H1 (cell line): ENCODE results near the gene CLASP2. TPM values are rescaled to one million over a fixed set of nuclear protein-coding genes. Genes with fewer than 3 reads are reported as not detected.

Experiments
- CTCF ChIA-PET: fragments of 300-600 bp; sonication (Branson Sonifier 250); formaldehyde crosslinking; loops from one replicate; lab custom pipeline; 2021; ENCODE audit not compliant: partially characterized antibody; lab: Charles Lee
- POLR2A ChIA-PET: fragments of 300-600 bp; sonication (Branson Sonifier 250); formaldehyde crosslinking; loops from one replicate; lab custom pipeline; 2021; ENCODE audit warnings: inconsistent platforms; ENCODE audit not compliant: partially characterized antibody; lab: Charles Lee
- DNase-seq, 2 experiments: peaks; one replicate each; pipeline versions ENCODE4 v3.0.0 to v3.0.0-alpha.2; 2010 to 2022; ENCODE audit warnings: low spot score in 2 of 2, low read depth in 1 of 2, mixed read lengths in 1 of 2
- FAIRE-seq: peaks from 2 replicates; lab custom pipeline; 2011; peaks lifted over from hg19 to GRCh38; lab: Jason Lieb, UNC
- H2AFZ ChIP-seq: 2 replicates; pipeline ENCODE4 v1.8.1; 2012; ENCODE audit warnings: low read length, inconsistent platforms
- H2AK5ac ChIP-seq: 2 replicates; pipeline ENCODE4 v1.6.1; 2013; ENCODE audit warnings: low read depth, low read length
- H2BK120ac ChIP-seq: replicated peaks from 2 replicates; pipeline ENCODE3; 2013; ENCODE audit warnings: low read depth, low read length, inconsistent platforms
- H2BK12ac ChIP-seq: 2 replicates; pipeline ENCODE4 v1.6.1; 2013; ENCODE audit warnings: low read depth, low read length
- H2BK15ac ChIP-seq: 2 replicates; pipeline ENCODE4 v1.6.1; 2013; ENCODE audit warnings: low read length
- H2BK20ac ChIP-seq: 2 replicates; pipeline ENCODE4 v1.6.1; 2013; ENCODE audit warnings: low read length
- H2BK5ac ChIP-seq: 2 replicates; pipeline ENCODE4 v1.6.1; 2013; ENCODE audit warnings: low read depth, low read length
- H3K14ac ChIP-seq: 2 replicates; pipeline ENCODE4 v1.6.1; 2013; ENCODE audit warnings: inconsistent platforms; ENCODE audit not compliant: insufficient read length
- H3K18ac ChIP-seq: 2 replicates; pipeline ENCODE4 v1.6.1; 2013; ENCODE audit warnings: low read length; ENCODE audit errors: extremely low read depth
- H3K23ac ChIP-seq: 2 replicates; pipeline ENCODE4 v1.6.1; 2013; ENCODE audit warnings: inconsistent platforms; ENCODE audit not compliant: insufficient read length
- H3K23me2 ChIP-seq: 2 replicates; pipeline ENCODE4 v1.6.1; 2013; ENCODE audit warnings: low read depth, low read length
- H3K27ac ChIP-seq: 2 replicates; pipeline ENCODE4 v1.6.1; 2011; ENCODE audit warnings: low read depth, low read length, inconsistent platforms
- H3K27me3 ChIP-seq, 4 experiments: replicated peaks in 1 of 4; 1 replicate in 1 of 4; 2 replicates in 3 of 4; pipeline versions ENCODE4 v1.6.1 to v1.8.1; 2011 to 2013; ENCODE audit warnings: low read length in 3 of 4, mild to moderate bottlenecking in 3 of 4, inconsistent platforms in 2 of 4, mixed read lengths in 2 of 4, moderate library complexity in 1 of 4; ENCODE audit not compliant: control insufficient read depth in 3 of 4, insufficient read depth in 3 of 4; ENCODE audit errors: extremely low read depth in 1 of 4
- H3K36me3 ChIP-seq, 4 experiments: 2 replicates each; pipeline versions ENCODE4 v1.6.1 to v1.8.1; 2011 to 2013; ENCODE audit warnings: mild to moderate bottlenecking in 4 of 4, low read length in 3 of 4, moderate library complexity in 2 of 4, control low read depth in 1 of 4, inconsistent platforms in 1 of 4; ENCODE audit not compliant: insufficient read depth in 4 of 4, control insufficient read depth in 2 of 4
- H3K4ac ChIP-seq: replicated peaks from 2 replicates; pipeline ENCODE3; 2013; ENCODE audit warnings: low read length, low read depth, mixed read lengths, inconsistent platforms; ENCODE audit not compliant: insufficient read length
- H3K4me1 ChIP-seq, 4 experiments: replicated peaks in 1 of 4; 1 replicate in 1 of 4; 2 replicates in 3 of 4; pipeline versions ENCODE4 v1.6.1 to v1.8.1; 2011 to 2013; ENCODE audit warnings: low read length in 3 of 4, inconsistent platforms in 2 of 4, mixed read lengths in 1 of 4; ENCODE audit not compliant: insufficient read depth in 4 of 4, control insufficient read depth in 3 of 4
- H3K4me2 ChIP-seq, 2 experiments: 2 replicates each; pipeline versions ENCODE4 v1.6.1 to v1.8.1; 2011 to 2013; ENCODE audit warnings: low read depth in 2 of 2, low read length in 2 of 2, control low read depth in 1 of 2, inconsistent platforms in 1 of 2, mild to moderate bottlenecking in 1 of 2; ENCODE audit not compliant: insufficient read depth in 1 of 2
- H3K4me3 ChIP-seq, 4 experiments: fragments of 200-600, 300-600 bp in 1 of 4; sonication (generic), shearing (Covaris generic), sonication (Bioruptor Twin) in 1 of 4; 2 replicates each; pipeline versions ENCODE4 v1.5.1 to v1.8.1; 2011 to 2016; ENCODE audit warnings: low read length in 4 of 4, low read depth in 3 of 4, control low read depth in 2 of 4, inconsistent platforms in 2 of 4, mild to moderate bottlenecking in 2 of 4, mixed read lengths in 1 of 4, moderate library complexity in 1 of 4; ENCODE audit not compliant: insufficient read depth in 2 of 4; ENCODE audit errors: extremely low read depth in 1 of 4
- H3K56ac ChIP-seq: replicated peaks from 2 replicates; pipeline ENCODE3; 2013; ENCODE audit warnings: low read depth, mild to moderate bottlenecking, mixed read lengths, low read length, inconsistent platforms; ENCODE audit not compliant: insufficient read length
- H3K79me1 ChIP-seq: 2 replicates; pipeline ENCODE4 v1.6.1; 2013; ENCODE audit warnings: low read depth, low read length, control low read depth
- H3K79me2 ChIP-seq, 2 experiments: 2 replicates each; pipeline versions ENCODE4 v1.6.1 to v1.8.1; 2012 to 2013; ENCODE audit warnings: low read length in 2 of 2, mild to moderate bottlenecking in 2 of 2, inconsistent platforms in 1 of 2; ENCODE audit not compliant: insufficient read depth in 2 of 2, control insufficient read depth in 1 of 2
- H3K9ac ChIP-seq, 4 experiments: replicated peaks in 1 of 4; 1 replicate in 1 of 4; 2 replicates in 3 of 4; pipeline versions ENCODE4 v1.6.1 to v1.8.1; 2011 to 2013; ENCODE audit warnings: low read depth in 3 of 4, low read length in 3 of 4, control low read depth in 2 of 4, mild to moderate bottlenecking in 2 of 4, moderate library complexity in 2 of 4, inconsistent platforms in 1 of 4; ENCODE audit errors: extremely low read depth in 1 of 4
- H3K9me3 ChIP-seq, 2 experiments: 2 replicates each; pipeline versions ENCODE4 v1.6.1 to v1.8.1; 2012 to 2013; ENCODE audit warnings: mild to moderate bottlenecking in 2 of 2, moderate library complexity in 2 of 2, control low read depth in 1 of 2, inconsistent platforms in 1 of 2, low read depth in 1 of 2, low read length in 1 of 2, mixed read lengths in 1 of 2; ENCODE audit not compliant: insufficient read depth in 2 of 2
- H4K20me1 ChIP-seq, 2 experiments: replicated peaks in 1 of 2; 2 replicates each; pipeline versions ENCODE3 to v1.8.1; 2011 to 2013; ENCODE audit warnings: inconsistent platforms in 2 of 2, low read length in 2 of 2, mild to moderate bottlenecking in 1 of 2; ENCODE audit not compliant: insufficient read depth in 2 of 2, control insufficient read depth in 1 of 2
- H4K5ac ChIP-seq: 2 replicates; pipeline ENCODE4 v1.6.1; 2013; ENCODE audit warnings: low read length, low read depth, mixed read lengths, inconsistent platforms; ENCODE audit not compliant: insufficient read length
- H4K8ac ChIP-seq: 2 replicates; pipeline ENCODE4 v1.8.0; 2013; ENCODE audit warnings: mild to moderate bottlenecking, moderate library complexity, low read length, inconsistent platforms; ENCODE audit not compliant: insufficient read depth; ENCODE audit errors: extremely low read depth
- H4K91ac ChIP-seq: replicated peaks from 2 replicates; pipeline ENCODE3; 2013; ENCODE audit warnings: low read length, mixed read lengths, inconsistent platforms; ENCODE audit not compliant: insufficient read length
- BCL11A ChIP-seq, 2 experiments: IDR thresholded peaks; one replicate each; pipeline ENCODE4 v1.6.1; 2011; ENCODE audit warnings: low read depth in 2 of 2, low read length in 2 of 2, mild to moderate bottlenecking in 2 of 2
- CREB1 ChIP-seq: IDR thresholded peaks from 2 replicates; pipeline ENCODE4 v1.6.1; 2012; ENCODE audit warnings: inconsistent platforms
- GTF2F1 ChIP-seq: IDR thresholded peaks from 2 replicates; pipeline ENCODE4 v1.6.1; 2012; ENCODE audit warnings: low read depth, low read length, improper control_type of control experiment, borderline replicate concordance
- HDAC6 ChIP-seq: IDR thresholded peaks from one replicate; pipeline ENCODE4 v1.7.1; 2012; ENCODE audit warnings: low read depth, mild to moderate bottlenecking, inconsistent platforms, low read length, moderate library complexity
- JUND ChIP-seq: IDR thresholded peaks from 2 replicates; pipeline ENCODE4 v1.6.1; 2011; ENCODE audit warnings: mild to moderate bottlenecking, improper control_type of control experiment, low read length
- RFX5 ChIP-seq: IDR thresholded peaks from 2 replicates; pipeline ENCODE4 v1.6.1; 2011; ENCODE audit warnings: low read depth, low read length, improper control_type of control experiment, borderline replicate concordance
- SIRT6 ChIP-seq: IDR thresholded peaks from one replicate; pipeline ENCODE4 v1.7.1; 2012; ENCODE audit warnings: low read length, inconsistent platforms
- SP4 ChIP-seq: IDR thresholded peaks from 2 replicates; pipeline ENCODE4 v1.6.1; 2012; ENCODE audit warnings: low read length, inconsistent platforms
- YY1 ChIP-seq: IDR thresholded peaks from 2 replicates; pipeline ENCODE4 v1.6.1; 2011; ENCODE audit warnings: low read depth, mild to moderate bottlenecking, low read length
- WGBS, 2 experiments: shearing (Covaris generic) in 1 of 2; methylation state at CpG; one replicate each; pipeline versions ENCODE4 v1.1.6 to v1.1.7; 2013 to 2015; ENCODE audit warnings: low lambda C conversion rate in 2 of 2, mixed read lengths in 2 of 2, inconsistent platforms in 1 of 2, low coverage in 1 of 2, missing lambda C conversion rate in 1 of 2; ENCODE audit not compliant: insufficient replicate concordance in 2 of 2, insufficient coverage in 1 of 2, insufficient read length in 1 of 2; ENCODE audit errors: extremely low coverage in 1 of 2, missing lambda C conversion rate in 1 of 2; 5-methylcytosine and 5-hydroxymethylcytosine counted together
- polyA plus RNA-seq, 7 experiments: library from polyadenylated mRNA; depleted of rRNA in 3 of 7; stranded (reverse) in 5 of 7; unstranded in 2 of 7; fragments of >200 nt in 5 of 7; fragments of 200-250 nt in 2 of 7; gene quantifications; 1 replicate in 5 of 7; 2 replicates in 1 of 7; 4 replicates in 1 of 7; pipeline versions ENCODE4 v1.2.1 to v1.2.3, GENCODE V29; 2011 to 2013; ENCODE audit warnings: missing spikeins in 2 of 7, mixed read lengths in 2 of 7
- total RNA-seq: library from RNA; stranded (reverse); fragmentation: NEBNext Ultra II Directional; extraction: Animal tissue kit (Norgen Biotek cat#: 25700); gene quantifications from 2 replicates; pipeline ENCODE4 v1.2.1, GENCODE V29; 2021
- TF ChIP-seq, protein P1 (sequence below): IDR thresholded peaks from 2 replicates; pipeline ENCODE4 v1.6.1; 2011; ENCODE audit warnings: low read depth, mild to moderate bottlenecking, low read length; ENCODE audit not compliant: insufficient read depth

Gene CLASP2
- total and polyA plus RNA-seq, 2 of the 8 experiments (the other 6 are each of a cell fraction or from before 2014, with no cell fraction given) = 21.7 to 58.0 TPM

- Histone ChIP-seq H4K20me1 (no peaks in the 10 kb centered on the region), H3K56ac (no peak overlapping the region), H4K5ac (no peak overlapping the region), H3K14ac (no peak overlapping the region), H3K79me1 (no peaks in the 10 kb centered on the region), H3K9me3 (no peaks in the 10 kb centered on the region), H2BK12ac (no peak overlapping the region), H3K23ac (no peak overlapping the region), H2BK20ac (no peak overlapping the region), H2AK5ac (no peak overlapping the region), H3K18ac (no peak overlapping the region), H3K4me1 (no peaks in the 10 kb centered on the region), H3K4me2 (no peak overlapping the region), H3K4ac (no peak overlapping the region), H2BK15ac (no peak overlapping the region), H4K91ac (no peak overlapping the region), H2BK120ac (no peak overlapping the region), H3K27ac (no peak overlapping the region), H3K36me3 (no peaks in the 10 kb centered on the region), H2BK5ac (no peak overlapping the region), H2AFZ (no peak overlapping the region), H3K9ac (no peak overlapping the region), H3K4me3 (no peak overlapping the region), H3K23me2 (no peaks in the 10 kb centered on the region), H4K8ac (no peak overlapping the region), H3K79me2 (no peaks in the 10 kb centered on the region), H3K27me3 (no peaks in the 10 kb centered on the region)
- ChIA-PET CTCF (no interaction called here), POLR2A (no interaction called here)
- DNase-seq = no peak
- no peak for FAIRE-seq
- TF ChIP-seq HDAC6 (no peak), BCL11A (IDR thresholded peaks at IDR 0.05; ENCODE audit: low read depth in 2 of 2, low read length in 2 of 2) (no peak), CREB1 (no peak), YY1 (no peak), SP4 (no peak), GTF2F1 (no peak), SIRT6 (no peak), RFX5 (no peak), JUND (no peak)
- TF ChIP-seq, protein P1, sequence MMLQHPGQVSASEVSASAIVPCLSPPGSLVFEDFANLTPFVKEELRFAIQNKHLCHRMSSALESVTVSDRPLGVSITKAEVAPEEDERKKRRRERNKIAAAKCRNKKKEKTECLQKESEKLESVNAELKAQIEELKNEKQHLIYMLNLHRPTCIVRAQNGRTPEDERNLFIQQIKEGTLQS = no peak
- WGBS, 2 experiments = 93% methylated on average over 4 of the region's 4 CpGs; no CpG with 5 or more reads in 1 of the 2 experiments
Observed at GRCh38 chr3:33491721-33492120, 226.3 kb downstream of the CLASP2 start.
